Measurements from ENCODE around the gene PINLYP.
A peak's percentile ranks its signal among the peaks of the same experiment; 100 is the strongest.

Gene PINLYP

DNA sequence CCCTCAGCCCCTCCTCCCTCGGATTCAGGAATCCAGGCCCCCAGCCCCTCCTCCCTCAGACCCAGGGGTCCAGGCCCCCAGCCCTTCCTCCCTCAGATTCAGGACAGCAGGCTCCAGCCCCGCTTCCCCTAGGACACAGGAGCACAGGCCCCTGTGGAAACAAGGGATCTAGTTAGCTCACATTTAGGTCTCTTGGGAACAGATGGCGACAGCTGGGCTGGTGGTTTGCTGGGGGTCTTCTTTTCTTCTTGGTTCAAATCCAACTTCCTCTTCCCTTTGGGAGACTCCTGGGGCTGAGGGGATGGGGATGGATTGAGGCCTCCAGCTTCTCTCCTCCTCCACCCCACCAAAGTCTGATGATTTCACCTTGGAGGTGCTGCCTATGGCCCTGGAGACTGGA lies 23.0 kb upstream of the PINLYP start:
- Histone ChIP-seq H3K9me3 (ENCODE audit: severe bottlenecking) (no peaks in the 10 kb centered on the region), H3K27ac (peak overlapping the region; percentile 70), H3K4me3 (ENCODE audit: low read depth, low read length) (no peak overlapping the region), H3K36me3 (peaks cover 67% of the 10 kb centered on the region), H3K27me3 (ENCODE audit: insufficient read depth, low read depth, severe bottlenecking) (no peaks in the 10 kb centered on the region)
- DNase-seq = peak; percentile 20
- TF ChIP-seq, protein P1, sequence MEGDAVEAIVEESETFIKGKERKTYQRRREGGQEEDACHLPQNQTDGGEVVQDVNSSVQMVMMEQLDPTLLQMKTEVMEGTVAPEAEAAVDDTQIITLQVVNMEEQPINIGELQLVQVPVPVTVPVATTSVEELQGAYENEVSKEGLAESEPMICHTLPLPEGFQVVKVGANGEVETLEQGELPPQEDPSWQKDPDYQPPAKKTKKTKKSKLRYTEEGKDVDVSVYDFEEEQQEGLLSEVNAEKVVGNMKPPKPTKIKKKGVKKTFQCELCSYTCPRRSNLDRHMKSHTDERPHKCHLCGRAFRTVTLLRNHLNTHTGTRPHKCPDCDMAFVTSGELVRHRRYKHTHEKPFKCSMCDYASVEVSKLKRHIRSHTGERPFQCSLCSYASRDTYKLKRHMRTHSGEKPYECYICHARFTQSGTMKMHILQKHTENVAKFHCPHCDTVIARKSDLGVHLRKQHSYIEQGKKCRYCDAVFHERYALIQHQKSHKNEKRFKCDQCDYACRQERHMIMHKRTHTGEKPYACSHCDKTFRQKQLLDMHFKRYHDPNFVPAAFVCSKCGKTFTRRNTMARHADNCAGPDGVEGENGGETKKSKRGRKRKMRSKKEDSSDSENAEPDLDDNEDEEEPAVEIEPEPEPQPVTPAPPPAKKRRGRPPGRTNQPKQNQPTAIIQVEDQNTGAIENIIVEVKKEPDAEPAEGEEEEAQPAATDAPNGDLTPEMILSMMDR (IDR thresholded peaks at IDR 0.05; ENCODE audit: low read depth, low read length) = no peak

DNA sequence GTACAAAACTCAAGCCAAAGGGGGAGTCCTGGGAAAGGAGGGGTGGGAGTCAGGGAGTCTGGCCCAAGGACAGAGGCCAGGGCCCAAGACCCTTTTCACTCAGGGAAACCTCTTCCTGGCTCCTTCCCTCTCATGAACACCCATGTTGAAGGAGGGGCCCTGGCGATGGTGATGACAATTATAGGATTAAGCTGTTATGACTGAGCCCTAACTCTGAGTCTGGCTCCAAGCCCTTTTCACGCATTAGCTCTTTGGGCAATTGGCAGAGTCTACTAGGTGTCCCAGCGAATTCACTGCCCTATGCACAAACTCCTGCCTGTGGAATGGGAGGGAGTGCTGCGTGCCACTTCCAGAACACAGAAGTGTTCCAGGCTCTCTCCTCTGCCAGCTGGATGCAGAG lies 21.9 kb upstream of the PINLYP start:
- peak overlapping the region; percentile 70 for H3K27ac ChIP-seq
- no peaks in the 10 kb centered on the region for H3K27me3 ChIP-seq (ENCODE audit: insufficient read depth, low read depth, severe bottlenecking)
- no peaks in the 10 kb centered on the region for H3K9me3 ChIP-seq (ENCODE audit: severe bottlenecking)
- peak; percentile 36 for DNase-seq
- H3K36me3 ChIP-seq = peaks cover 67% of the 10 kb centered on the region
- no peak overlapping the region for H3K4me3 ChIP-seq (ENCODE audit: low read depth, low read length)
- TF ChIP-seq, protein P1 (IDR thresholded peaks at IDR 0.05; ENCODE audit: low read depth, low read length) = no peak

DNA sequence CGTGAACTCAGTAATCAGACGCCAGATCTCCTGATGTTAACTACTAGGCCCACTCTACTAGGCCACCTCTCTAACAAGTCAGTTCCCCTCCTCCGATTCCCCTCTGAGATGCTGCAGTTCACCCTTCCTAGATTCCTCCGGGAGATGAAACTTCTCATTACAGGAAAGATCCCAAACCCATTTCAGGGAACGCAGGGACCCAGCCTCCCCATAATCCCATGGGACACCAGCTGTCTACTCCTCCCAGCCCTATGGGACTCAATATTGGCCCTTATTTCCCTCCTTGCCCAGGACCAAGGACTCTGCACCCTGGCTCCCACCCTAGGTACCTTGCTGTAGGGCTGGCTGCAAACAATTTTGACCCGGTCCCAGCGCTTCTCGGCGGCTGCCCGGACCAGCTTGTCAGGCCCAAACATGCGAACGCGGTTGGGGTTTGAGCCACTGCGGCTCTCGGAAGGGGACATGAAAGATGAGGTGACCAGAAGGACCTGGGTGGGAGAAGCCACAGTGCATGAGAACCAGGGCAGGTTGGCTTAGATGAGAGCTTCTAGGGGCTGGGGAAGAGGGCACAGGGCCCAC lies 21.2 kb upstream of the PINLYP start:
- no peak for DNase-seq
- H3K36me3 ChIP-seq = peaks cover 60% of the 10 kb centered on the region
- H3K27ac ChIP-seq = peak overlapping the region; percentile 70; the same call in 1 of the 2 replicates
- no peak overlapping the region for H3K4me3 ChIP-seq (ENCODE audit: low read depth, low read length)
- no peaks in the 10 kb centered on the region for H3K9me3 ChIP-seq (ENCODE audit: severe bottlenecking)
- TF ChIP-seq, protein P1 (IDR thresholded peaks at IDR 0.05; ENCODE audit: low read depth, low read length) = no peak
- no peaks in the 10 kb centered on the region for H3K27me3 ChIP-seq (ENCODE audit: insufficient read depth, low read depth, severe bottlenecking)

DNA sequence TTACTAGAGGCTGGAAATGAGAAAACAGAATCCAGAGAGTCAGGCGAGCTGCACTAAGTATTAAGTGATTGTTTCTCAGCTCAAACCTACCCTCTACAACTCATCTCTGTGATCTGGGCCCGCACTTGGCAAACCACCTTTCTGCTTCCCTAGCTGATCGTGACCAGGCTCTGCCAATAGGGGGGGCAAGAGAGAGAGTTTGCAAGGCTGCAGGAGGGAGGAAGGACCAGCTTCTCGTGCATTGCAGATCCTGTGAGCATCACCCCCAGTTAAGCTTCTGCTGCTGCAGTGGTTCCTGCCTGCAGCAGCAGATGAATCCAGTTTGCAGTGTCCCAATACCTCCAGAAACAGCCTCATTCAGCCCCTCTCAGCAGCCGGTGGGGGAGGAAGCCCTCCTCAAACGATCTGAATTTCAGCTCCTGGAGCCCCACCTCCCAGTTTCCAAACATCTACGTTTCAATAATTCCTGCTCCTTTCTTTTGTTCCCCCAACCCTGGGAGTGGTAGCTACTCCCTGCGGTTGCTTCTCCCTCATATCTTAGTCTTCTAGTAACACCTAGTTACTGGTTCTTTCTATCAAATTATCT lies 20.3 kb upstream of the PINLYP start:
- no peaks in the 10 kb centered on the region for H3K9me3 ChIP-seq (ENCODE audit: severe bottlenecking)
- peaks cover 57% of the 10 kb centered on the region for H3K36me3 ChIP-seq
- no peak overlapping the region; the same call in 1 of the 2 replicates for H3K27ac ChIP-seq
- H3K27me3 ChIP-seq (ENCODE audit: insufficient read depth, low read depth, severe bottlenecking) = no peaks in the 10 kb centered on the region
- TF ChIP-seq, protein P1 (IDR thresholded peaks at IDR 0.05; ENCODE audit: low read depth, low read length) = peak; percentile 84
- peak; percentile 84 for DNase-seq
- H3K4me3 ChIP-seq (ENCODE audit: low read depth, low read length) = no peak overlapping the region

DNA sequence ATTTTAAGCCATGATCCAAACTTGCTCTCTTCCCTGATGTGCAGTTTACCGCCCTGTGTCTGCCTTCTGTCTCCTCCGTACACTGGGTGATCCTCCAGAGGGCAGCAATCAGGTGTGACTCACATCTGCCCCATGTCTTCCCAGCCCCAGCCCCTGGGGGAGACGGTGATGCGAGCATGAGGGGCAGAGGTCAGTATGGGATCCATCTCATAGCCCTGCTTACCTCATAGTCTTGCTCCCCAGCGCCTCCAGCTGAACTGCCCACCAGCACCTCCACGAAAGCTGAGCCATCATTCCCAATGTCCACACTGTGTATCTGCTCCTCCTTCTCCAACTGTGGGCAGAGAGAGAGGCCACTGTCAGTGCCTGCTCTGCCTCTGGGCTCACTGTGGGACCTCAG lies 14.9 kb upstream of the PINLYP start:
- Histone ChIP-seq H3K4me3 (ENCODE audit: low read depth, low read length) (no peak overlapping the region), H3K27me3 (ENCODE audit: insufficient read depth, low read depth, severe bottlenecking) (no peaks in the 10 kb centered on the region), H3K27ac (no peak overlapping the region), H3K9me3 (ENCODE audit: severe bottlenecking) (no peaks in the 10 kb centered on the region), H3K36me3 (peaks cover 46% of the 10 kb centered on the region)
- DNase-seq = no peak
- TF ChIP-seq, protein P1 (IDR thresholded peaks at IDR 0.05; ENCODE audit: low read depth, low read length) = no peak
